HFF-Myc (cell line): ENCODE measurements around the gene TNF.
A peak's percentile ranks its signal among the peaks of the same experiment; 100 is the strongest.
"Not testable (repeated sequence)": the region's sequence is repeated elsewhere in the genome, so short reads cannot be mapped to it uniquely, and the experiment has no call there.

Experiments used
- DNase-seq: peaks from one replicate; pipeline ENCODE4 v3.0.0-alpha.2; 2011; ENCODE audit warnings: low read depth; ENCODE audit errors: extremely low read depth
- H3K4me3 ChIP-seq: replicated peaks from 2 replicates; pipeline ENCODE4 v1.5.1; 2011; ENCODE audit warnings: low read depth, mild to moderate bottlenecking, control low read depth, low read length
- CTCF ChIP-seq: IDR thresholded peaks from 2 replicates; pipeline ENCODE4 v1.5.1; 2012; ENCODE audit warnings: mild to moderate bottlenecking, low read depth, low read length, control low read depth; ENCODE audit errors: missing control alignments

Gene TNF

GRCh38 chr6:31551371-31551770, 24.0 kb upstream of the TNF start:
- not testable (repeated sequence) for DNase-seq, H3K4me3 ChIP-seq
- TF ChIP-seq CTCF, result peak; percentile 20

GRCh38 chr6:31556307-31556706, 19.1 kb upstream of the TNF start:
- H3K4me3 ChIP-seq, result no peak overlapping the region
- TF ChIP-seq CTCF, result no peak
- DNase-seq, result no peak

GRCh38 chr6:31557443-31558317, 17.7 kb upstream of the TNF start:
- no peak for TF ChIP-seq CTCF
- no peak overlapping the region for H3K4me3 ChIP-seq
- DNase-seq, result no peak

GRCh38 chr6:31558318-31558625, 17.1 kb upstream of the TNF start:
- no peak overlapping the region for H3K4me3 ChIP-seq
- no peak for TF ChIP-seq CTCF

GRCh38 chr6:31558631-31559500, 16.5 kb upstream of the TNF start:
- no peak overlapping the region for H3K4me3 ChIP-seq
- no peak for DNase-seq
- no peak for TF ChIP-seq CTCF

More at GRCh38 chr6:31558318-31558625, 17.1 kb upstream of the TNF start:
- no peak for DNase-seq

GRCh38 chr6:31559606-31559957, 15.8 kb upstream of the TNF start:
- H3K4me3 ChIP-seq, result no peak overlapping the region
- TF ChIP-seq CTCF, result no peak

More at GRCh38 chr6:31559606-31559957, 15.8 kb upstream of the TNF start:
- DNase-seq, result no peak
